IPS-NIHi7 (cell line): Measurements from ENCODE around the gene TAF4.
"Not testable (repeated sequence)": the region's sequence is repeated elsewhere in the genome, so short reads cannot be mapped to it uniquely, and the experiment has no call there.

Experiments
- DNase-seq: peaks from one replicate; pipeline ENCODE4 v3.0.0; 2012; ENCODE audit warnings: mixed read lengths; ENCODE audit errors: extremely low spot score

The TAF4 gene

GRCh38 chr20:61979701-61980635 is 85.7 kb downstream of the TAF4 start:
- no peak for DNase-seq

- DNase-seq, result no peak
Observed at GRCh38 chr20:61979090-61979489, 86.6 kb downstream of the TAF4 start.

GRCh38 chr20:61978491-61978890 is 87.2 kb downstream of the TAF4 start:
- no peak for DNase-seq

GRCh38 chr20:61977419-61977786 is 88.3 kb downstream of the TAF4 start:
- no peak for DNase-seq

GRCh38 chr20:61976644-61977418 is 88.8 kb downstream of the TAF4 start:
- DNase-seq, result no peak

- no peak for DNase-seq
Observed at GRCh38 chr20:61976263-61976643, 89.4 kb downstream of the TAF4 start.

- no peak for DNase-seq
Observed at GRCh38 chr20:61975407-61976129, 90.1 kb downstream of the TAF4 start.

- no peak for DNase-seq
Observed at GRCh38 chr20:61974357-61974665, 91.4 kb downstream of the TAF4 start.

- DNase-seq, result peak; percentile 53
Observed at GRCh38 chr20:61973515-61974356, 91.9 kb downstream of the TAF4 start.

GRCh38 chr20:61972636-61973508 is 92.8 kb downstream of the TAF4 start:
- no peak for DNase-seq

GRCh38 chr20:61971595-61971994 is 94.1 kb downstream of the TAF4 start:
- DNase-seq, result not testable (repeated sequence)

GRCh38 chr20:61970357-61970756 is 95.3 kb downstream of the TAF4 start:
- DNase-seq, result no peak

GRCh38 chr20:61969806-61970205 is 95.9 kb downstream of the TAF4 start:
- no peak for DNase-seq

GRCh38 chr20:61968932-61969331 is 96.7 kb downstream of the TAF4 start:
- DNase-seq, result no peak

- no peak for DNase-seq
Observed at GRCh38 chr20:61968036-61968810, 97.5 kb downstream of the TAF4 start.

- DNase-seq, result no peak
Observed at GRCh38 chr20:61967300-61967699, 98.4 kb downstream of the TAF4 start.

- DNase-seq, result no peak
Observed at GRCh38 chr20:61966492-61967244, 99.0 kb downstream of the TAF4 start.

GRCh38 chr20:61965606-61966491 is 99.8 kb downstream of the TAF4 start:
- peak; percentile 80 for DNase-seq
